CD4-positive, alpha-beta T cell treated with Interferon gamma for 1 hour (primary cell): ENCODE results near the gene TNFRSF21.

ENCODE experiments used
- DNase-seq: peaks from one replicate; pipeline ENCODE4 v3.0.0-alpha.2; 2020

The TNFRSF21 gene

DNA sequence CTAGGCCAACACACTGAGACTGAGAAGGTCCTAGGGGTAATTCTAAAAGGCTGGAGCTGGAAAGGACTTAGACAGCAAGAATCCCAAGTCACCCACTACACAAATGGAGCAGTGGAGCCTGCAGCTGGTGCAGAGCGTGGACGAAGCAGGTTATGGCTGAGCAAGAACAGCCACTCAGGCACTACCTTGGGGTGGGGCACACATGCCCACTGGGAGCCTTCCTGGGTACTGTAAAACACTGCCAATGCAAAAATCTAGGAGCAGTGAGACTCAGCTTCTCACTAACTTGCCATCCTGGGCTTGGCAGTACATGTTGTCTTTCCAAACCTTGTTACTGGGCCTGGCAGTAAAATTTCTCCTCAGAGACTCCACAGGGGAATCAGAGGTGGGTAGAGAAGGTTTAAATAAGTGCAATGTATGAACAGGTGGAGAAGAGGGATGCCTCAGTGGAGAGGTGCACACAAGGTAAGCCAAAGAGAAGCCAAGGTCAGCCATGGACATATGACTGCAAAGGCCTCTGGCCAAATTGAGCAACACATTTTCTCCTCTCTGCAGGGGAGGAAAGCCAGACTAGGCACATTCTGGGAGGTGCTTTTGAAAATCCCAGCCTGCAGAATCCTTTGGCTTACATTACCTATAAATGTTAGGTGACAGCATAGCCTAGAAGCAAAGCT lies 105.6 kb downstream of the TNFRSF21 start:
- no peak for DNase-seq

DNA sequence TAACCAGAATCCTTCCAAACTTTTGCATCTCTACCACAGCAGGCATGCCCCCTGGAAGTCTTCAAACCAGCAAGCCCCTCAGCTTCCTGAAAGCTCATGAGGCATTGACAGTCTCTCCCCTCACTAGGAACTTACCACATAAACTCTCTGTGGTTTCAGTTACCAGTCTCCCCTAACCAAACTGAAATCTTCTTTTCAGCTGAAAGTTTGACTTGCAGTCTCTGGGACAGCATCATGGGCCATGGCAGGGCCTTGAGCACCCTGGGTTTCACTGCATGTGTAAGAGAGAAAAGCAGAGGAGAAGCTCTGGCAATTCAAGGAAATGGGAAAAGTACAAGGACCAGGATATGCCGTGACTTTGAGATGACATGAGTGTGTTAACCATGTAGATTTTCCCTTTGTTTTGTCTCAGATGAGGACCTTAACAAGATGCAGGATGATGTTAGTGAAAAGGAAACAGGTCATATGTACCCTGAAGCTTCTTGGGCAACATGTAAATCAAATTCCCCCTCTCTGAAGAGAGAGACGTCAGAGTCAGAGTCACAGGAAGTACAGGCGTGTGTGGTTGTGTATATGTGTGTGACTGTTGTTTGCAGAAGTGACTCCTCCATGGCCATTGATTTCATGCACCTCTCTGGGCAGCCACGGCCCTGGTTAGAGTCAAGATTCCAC lies 106.3 kb downstream of the TNFRSF21 start:
- peak; percentile 11 for DNase-seq

DNA sequence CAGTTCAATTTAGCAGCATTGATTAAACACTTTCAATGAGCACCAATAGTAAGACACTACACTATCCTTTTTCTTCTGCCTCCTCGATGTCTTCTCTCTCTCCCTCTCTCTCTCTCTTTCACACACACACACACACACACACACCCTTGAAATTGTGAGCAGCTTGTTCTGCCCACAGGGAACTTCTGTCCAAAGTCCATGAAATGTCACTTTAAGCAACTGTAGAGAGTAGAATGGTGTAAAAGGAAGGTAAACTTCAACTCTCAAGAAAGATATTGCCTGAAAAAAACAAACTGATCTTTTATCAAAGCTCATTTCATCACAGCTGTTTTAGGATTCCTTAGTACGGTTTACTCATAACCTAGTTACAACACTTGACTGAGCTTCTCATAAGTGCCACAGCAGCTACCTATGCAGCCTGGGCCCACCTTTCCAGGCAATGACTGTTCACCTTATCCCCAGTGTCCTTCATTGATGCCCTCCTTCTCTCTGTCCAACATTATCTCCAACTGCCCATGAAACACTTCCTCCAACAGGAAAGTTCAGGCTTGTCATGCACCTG lies 107.0 kb downstream of the TNFRSF21 start:
- no peak for DNase-seq

DNA sequence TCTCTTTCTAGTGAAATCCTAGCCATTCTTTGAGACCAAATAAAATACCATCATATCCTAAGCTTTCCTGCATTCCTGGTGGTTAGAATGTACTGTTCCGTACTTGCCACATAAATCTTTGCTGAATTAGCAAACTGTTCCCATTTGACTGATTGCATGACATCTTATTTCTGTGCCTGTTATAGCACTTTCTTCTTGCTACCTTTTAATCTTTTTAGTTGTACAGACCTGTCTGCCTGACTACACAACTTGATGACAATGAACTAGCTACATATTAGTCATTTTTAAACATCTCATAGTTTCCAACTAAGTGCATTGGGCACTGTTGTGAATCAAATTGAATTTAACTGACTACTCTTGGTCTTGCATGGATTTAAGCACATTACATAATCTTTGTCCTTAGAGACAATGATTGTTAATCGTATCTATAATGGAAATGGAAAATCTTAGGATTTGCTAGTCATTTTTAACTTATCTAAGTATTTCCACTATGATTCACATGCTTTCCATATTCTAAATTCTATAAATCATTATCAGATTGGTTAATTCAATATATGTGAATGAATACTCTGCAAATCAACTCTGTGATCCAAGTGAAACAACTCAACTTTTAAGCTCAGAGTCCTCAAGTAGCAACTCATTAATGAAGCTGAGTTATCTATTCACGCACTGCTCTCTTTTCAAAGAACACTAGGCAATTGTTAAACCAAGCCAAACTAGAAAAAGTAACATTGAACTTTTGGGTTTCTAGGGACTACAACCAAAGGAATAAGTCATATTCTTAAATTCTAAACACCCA lies 109.0 kb downstream of the TNFRSF21 start:
- DNase-seq, result no peak

DNA sequence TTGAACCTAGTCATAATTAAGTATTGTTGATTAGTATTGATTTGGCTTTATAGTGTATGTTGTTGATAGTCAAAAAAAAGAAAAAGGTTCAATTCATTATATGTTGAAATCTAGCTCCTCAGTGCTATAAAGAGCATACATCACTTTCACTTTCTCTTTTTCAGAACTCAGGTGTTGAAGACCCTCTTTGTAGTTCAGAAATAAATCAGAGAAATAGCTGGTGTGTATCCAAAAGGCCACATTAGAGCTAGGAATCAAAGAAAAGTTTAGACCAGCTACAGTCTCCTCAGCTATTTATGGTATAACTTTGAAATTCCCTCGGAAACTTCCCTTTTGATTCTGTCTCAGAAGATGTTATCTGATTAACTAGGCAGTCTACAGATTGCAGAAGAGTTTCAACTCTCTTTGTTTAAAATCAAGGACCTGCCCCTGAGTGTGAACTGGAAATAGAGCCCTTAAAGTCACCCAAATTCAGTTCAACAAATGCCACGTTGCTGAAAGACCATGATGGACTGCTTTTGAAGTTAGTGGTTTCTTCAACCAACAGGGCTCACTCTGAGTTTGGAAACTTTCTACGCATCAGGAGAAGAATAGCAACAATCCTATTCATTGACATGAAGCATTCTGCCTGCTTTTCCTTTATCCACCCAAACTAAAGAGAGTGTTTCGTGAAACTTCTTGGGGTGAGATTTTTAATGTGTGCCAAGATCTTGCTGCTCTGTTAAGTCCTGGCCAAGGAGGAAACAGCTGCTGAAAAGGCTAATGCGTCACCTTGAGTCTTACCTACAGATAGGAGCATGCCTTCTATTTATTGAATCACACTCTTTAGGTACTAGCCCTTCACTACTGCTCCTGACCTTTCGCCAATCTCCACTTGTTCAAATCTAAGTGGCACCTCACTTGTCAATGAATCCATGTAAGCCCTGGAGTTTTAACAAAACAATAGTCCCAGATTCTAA lies 111.7 kb downstream of the TNFRSF21 start:
- DNase-seq, result no peak

DNA sequence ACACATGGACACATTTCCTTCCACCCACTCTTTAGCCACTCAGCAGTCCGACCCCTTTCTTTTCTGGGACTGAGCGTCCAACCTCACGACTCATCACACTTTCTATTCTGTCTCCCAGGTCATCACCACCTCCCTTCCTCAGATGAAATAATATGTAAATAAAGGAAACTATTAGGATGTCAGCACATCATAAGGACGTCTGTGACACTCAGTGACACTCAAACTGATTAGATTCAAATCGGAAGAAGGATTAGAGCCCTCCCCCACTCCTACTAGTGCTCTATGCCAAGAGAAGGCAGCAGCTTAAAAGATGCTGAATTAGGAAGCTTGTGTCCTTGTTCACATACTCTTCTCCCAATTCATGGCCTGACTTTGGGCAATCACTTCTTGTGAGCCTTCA lies 113.6 kb downstream of the TNFRSF21 start:
- no peak for DNase-seq

DNA sequence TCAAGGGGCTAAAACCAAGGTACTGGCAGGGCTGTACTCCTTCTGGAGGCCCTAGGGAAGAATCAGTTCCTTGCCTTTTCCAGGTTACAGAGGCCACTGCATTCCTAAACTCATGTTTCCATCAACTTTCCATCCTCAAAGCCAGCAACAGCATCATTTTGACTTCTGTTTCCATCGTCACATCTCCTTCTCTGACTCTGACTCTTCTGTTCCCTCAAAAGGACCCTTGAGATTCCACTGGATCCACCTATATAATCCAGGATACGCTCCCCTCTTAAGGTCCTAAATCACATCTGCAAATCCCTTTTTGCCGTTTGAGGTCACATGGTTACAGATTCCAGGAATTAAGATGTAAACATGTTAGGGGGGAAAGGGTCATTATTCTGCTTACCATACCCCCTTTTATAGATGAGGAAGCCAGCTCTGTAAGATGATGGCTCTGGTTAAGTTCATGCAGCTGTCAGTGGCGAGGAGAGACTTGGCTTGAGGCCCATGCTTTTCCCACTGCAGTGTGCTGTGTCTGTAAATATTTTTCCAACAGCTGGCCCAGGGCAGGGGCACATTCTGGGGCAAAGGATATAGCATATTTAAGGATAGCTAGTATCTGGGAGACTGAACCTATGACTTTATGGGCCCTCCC lies 114.6 kb downstream of the TNFRSF21 start:
- no peak for DNase-seq

DNA sequence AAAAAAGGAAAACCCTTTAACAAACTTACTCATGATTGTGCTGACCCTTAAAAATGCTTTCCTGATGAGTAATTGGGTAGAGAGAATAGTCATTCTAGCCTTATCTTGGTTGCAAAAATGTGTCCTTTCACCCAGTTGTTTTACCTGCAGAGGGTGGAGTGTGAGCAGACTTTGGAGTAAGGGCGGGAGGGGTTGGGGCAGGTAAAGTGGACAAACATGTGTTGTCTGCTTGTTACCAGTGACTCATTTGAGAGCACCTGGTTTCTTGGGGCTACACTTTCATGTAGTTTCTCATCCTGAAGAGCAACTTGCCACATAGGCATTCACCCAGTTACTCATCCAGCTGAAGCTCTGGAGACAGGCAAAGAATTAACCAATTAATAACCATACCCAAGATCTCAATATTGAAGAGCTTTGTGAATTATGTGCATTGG lies 121.1 kb downstream of the TNFRSF21 start:
- DNase-seq, result no peak

DNA sequence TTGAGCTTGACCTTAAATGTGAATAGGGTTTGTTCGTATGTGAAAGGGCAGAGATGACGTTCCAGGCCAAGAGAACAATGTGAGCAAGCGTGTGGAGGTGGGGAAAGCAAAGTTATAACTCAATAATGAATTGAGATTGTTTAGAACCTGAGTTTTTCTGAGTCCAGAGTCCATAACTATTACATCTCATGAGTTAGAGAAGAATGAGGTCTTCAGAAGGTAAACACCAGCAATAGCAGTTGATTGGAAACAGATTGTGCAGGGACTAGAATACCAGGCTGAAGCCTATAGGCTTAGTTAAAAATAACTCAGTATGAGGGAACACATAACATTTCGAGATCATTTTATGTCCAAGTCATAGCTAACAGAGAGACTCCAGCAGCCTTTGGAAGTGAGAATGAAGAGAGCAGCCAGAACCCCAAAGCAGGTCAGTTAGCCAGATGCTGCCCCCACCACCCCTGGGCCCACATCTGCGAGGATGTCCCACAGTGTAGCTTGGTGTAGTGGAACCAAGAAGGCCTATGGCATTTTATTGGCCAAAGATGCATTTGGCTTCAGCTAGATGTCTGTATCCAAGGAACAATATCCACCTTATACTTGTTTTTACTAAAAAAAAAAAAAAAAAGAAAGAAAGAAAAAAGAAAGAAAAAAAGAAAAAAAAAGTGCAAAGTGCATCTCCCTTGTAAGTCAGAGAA lies 121.7 kb downstream of the TNFRSF21 start:
- DNase-seq, result no peak

DNA sequence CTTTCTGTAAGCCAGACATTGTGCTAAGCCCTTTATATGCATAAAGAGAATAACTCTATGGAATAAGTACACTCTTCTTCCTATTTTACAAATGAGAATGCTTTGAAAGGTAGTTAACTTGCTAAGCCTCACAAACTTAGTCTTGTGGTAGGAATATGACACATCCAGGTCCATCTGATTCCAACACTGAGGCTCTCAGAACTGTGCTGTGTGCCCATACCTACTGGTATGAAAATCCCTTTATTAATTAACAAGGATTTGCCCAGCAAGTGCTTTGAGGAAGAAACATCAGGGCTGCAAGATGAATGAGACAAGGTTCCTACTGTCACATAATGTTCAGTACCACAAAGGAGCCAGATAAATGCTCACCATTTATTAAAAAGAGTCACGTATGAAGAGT lies 122.6 kb downstream of the TNFRSF21 start:
- no peak for DNase-seq

DNA sequence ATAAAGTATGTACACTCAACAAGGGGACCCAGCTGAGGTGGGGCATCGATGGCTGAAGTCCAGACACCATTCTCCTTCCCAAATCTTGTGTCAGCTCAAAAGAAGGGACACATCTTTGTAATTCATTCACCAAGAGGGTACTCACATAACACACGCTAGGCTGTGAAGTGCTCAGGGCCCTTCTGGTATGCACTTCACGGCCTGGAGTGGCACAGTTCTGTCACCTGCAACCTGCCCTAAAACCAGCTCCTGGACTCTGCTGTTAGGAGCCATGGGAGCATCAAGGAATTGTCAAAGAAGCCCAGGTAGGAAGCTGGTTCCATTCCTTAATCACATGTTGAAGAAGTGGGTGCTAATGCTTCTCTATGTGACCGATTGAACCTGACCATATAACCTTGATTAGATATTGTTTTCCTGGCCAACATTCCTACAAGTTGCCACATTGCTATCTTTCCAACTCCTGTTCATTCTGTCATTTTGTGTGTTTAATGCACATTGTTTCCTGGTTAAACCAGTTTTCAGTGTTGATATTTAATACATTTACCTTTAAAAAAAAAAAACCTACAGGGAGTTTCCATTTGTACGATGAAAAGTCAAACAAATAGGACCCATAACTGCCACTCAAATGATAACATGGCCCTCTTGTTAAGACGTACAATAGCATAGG lies 127.3 kb downstream of the TNFRSF21 start:
- no peak for DNase-seq

DNA sequence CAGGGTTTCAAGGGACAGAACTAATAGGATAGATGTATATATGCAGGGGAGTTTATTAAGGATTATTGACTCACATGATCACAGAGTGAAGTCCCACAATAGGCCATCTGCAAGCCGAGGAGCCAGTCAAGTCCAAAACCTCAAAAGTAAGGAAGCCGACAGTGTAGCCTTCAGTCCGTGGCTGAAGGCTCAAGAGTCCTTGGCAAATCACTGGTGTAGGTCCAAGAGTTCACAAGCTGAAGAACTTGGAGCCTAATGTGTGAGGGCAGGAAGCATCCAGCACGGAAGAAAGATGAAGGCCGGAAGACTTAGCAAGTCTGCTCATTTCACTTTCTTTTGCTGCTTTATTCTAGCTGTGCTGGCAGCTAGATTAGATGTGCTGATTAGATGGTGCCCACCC lies 128.0 kb downstream of the TNFRSF21 start:
- DNase-seq, result no peak
